GM10248 (cell line): Measurements from ENCODE around the gene GRIFIN.

Experiments
- CTCF ChIA-PET: fragments of 300-600 bp; sonication (Branson Sonifier 250); formaldehyde crosslinking; extraction: SDS; loops from one replicate; lab custom pipeline; 2021; ENCODE audit warnings: antibody characterized with exemption; lab: Yijun Ruan, JAX
- POLR2A ChIA-PET: fragments of 350-650 bp; sonication (Branson Sonifier 250); formaldehyde crosslinking; extraction: SDS; loops from one replicate; lab custom pipeline; 2020; ENCODE audit warnings: antibody characterized with exemption; lab: Yijun Ruan, JAX
- DNase-seq: peaks from one replicate; pipeline ENCODE4 v3.0.0; 2012; ENCODE audit errors: extremely low spot score
- TF ChIP-seq, protein P1 (sequence below): IDR thresholded peaks from 2 replicates; pipeline ENCODE4 v1.5.1; 2012; ENCODE audit warnings: mild to moderate bottlenecking, low read depth; ENCODE audit errors: extremely low read depth, missing control alignments, control extremely low read depth

GRIFIN gene

GRCh38 chr7:2438775-2439174 lies 37.4 kb downstream of the GRIFIN start:
- no peak for DNase-seq
- POLR2A ChIA-PET = no interaction called here
- CTCF ChIA-PET = interaction anchor here (1.4 to 4.0 kb wide), 2 partner anchors 13 to 34 kb away, joined by 3 to 28 read pairs; no protein-coding TSS in a partner anchor
- TF ChIP-seq, protein P1, sequence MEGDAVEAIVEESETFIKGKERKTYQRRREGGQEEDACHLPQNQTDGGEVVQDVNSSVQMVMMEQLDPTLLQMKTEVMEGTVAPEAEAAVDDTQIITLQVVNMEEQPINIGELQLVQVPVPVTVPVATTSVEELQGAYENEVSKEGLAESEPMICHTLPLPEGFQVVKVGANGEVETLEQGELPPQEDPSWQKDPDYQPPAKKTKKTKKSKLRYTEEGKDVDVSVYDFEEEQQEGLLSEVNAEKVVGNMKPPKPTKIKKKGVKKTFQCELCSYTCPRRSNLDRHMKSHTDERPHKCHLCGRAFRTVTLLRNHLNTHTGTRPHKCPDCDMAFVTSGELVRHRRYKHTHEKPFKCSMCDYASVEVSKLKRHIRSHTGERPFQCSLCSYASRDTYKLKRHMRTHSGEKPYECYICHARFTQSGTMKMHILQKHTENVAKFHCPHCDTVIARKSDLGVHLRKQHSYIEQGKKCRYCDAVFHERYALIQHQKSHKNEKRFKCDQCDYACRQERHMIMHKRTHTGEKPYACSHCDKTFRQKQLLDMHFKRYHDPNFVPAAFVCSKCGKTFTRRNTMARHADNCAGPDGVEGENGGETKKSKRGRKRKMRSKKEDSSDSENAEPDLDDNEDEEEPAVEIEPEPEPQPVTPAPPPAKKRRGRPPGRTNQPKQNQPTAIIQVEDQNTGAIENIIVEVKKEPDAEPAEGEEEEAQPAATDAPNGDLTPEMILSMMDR = no peak

- POLR2A ChIA-PET = no interaction called here
- CTCF ChIA-PET = interaction anchor here (4.0 kb wide), 1 partner anchor 13 kb away, joined by 28 read pairs; no protein-coding TSS in a partner anchor
- DNase-seq = no peak
- TF ChIP-seq, protein P1 = no peak
Measured at GRCh38 chr7:2438186-2438585, 38.0 kb downstream of the GRIFIN start.

DNA sequence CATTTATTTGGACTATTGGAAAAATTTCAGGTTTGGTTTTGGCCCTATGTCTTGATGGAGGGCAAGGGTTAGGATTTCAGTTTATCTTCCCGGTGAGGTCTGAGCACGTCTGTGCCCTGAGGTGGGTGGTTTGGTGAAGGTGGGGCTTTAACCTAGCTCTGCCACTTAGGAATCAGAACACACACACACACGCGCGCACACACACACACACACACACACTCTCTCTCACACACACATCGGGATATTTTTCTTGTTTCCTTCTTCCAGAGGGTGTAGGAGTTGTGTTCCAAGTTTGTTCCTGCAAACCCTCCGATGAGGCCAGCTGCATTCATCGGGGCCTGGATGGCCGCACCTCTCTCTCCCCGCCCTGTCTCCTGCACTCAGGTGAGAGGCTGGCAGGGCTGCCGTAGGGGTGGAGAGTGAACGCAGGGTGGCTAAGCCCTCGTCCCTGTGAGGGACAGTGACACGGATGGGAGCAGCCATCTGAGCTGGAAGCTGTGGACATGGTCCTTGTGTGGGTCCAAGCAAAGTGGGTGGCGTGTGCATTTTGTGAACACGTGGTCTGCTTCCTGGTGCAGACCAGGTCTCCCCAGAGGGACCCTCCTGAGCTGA lies 38.6 kb downstream of the GRIFIN start:
- TF ChIP-seq, protein P1 = no peak
- no peak for DNase-seq
- CTCF ChIA-PET = no interaction called here
- POLR2A ChIA-PET = no interaction called here

DNA sequence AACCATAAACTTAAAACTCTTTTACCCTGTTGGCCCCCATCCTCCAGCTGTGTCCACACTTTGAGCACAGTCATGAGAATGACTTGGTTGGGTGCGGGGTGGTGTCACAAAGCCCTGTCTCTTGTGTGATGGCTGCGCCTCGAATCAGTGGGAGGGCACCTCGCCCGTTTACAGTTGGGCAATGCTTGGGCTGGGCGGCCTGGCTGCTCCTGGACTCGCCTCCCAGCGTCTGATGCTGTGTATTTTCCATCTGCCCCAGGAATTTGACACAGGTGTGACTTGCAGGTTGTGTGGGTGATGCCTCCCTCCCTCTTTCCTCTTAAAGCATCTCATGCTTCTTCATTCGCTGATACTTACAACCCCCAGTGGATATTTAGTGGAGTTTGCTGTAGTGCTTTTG lies 39.1 kb downstream of the GRIFIN start:
- no peak for DNase-seq
- CTCF ChIA-PET = no interaction called here
- POLR2A ChIA-PET = no interaction called here
- TF ChIP-seq, protein P1 = no peak

DNA sequence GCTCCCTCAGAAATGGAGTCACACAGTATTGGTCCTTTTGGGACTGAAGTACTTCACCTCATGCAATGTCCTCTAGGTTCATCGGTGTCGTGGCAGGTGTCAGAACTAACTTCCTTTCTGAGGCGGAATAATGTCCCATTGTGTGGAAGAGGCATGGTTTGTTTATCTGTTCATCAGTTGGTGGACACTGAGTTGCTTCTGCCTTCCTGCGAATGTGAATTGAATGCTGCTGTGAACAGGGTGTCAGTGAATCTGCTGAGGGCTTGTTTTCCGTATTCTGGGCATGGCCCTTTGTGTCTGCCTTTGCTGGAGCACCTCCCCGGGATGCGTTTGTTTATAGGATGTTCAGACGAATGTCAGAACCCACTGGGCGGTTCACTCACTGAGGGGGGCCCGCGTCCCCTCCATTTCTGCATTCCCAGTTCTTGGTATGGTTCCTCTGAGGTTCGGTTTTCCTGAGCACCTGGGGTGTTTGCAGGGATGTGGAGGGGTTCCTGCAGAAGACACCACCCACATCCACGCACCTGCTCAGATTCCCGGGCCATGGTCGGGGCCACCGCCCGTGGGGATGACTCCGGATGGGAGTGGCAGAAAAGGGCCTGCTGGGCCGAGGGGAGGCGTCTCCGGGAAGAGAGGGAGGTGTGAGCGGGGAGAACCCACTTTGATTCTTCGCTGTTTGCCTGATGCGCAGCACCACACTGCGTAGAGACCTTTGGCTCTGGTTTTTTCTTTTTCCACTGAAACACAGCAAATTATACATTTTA lies 39.7 kb downstream of the GRIFIN start:
- CTCF ChIA-PET = interaction anchor here (1.1 kb wide), 1 partner anchor 32 kb away, joined by 5 read pairs; no protein-coding TSS in a partner anchor
- POLR2A ChIA-PET = no interaction called here
- TF ChIP-seq, protein P1 = no peak
- DNase-seq = no peak

DNA sequence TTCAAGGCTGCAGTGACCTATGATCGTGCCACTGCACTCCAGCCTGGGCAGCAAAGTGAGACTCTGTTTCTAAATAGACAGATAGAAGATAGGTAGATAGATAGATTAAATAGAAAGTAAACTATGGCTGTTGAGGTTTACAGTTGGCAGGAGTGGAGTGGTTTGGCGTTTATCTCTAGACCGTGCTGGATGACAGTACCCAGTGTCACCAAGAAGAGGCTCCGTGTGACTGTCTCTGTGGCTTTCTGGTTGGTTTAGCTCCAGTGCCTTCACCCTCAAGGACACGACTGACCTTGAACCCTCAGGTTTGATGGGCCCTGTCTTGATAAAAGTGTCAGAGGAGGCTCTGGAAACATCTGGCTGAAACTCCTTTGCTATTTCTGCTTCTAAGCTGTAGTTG lies 41.1 kb downstream of the GRIFIN start:
- DNase-seq = no peak
- TF ChIP-seq, protein P1 = no peak
- CTCF ChIA-PET = interaction anchor here (0.9 to 1.6 kb wide), 2 partner anchors 16 to 34 kb away, joined by 4 to 5 read pairs; no protein-coding TSS in a partner anchor
- POLR2A ChIA-PET = no interaction called here
